Progenitor cell of endocrine pancreas (in vitro differentiated cells): ENCODE measurements around the gene NOP16. TPM values are rescaled to one million over a fixed set of nuclear protein-coding genes. Genes with fewer than 3 reads are reported as not detected.

ENCODE experiments used
- DNase-seq: peaks from one replicate; pipeline ENCODE4 v3.0.0; 2021; ENCODE audit warnings: low spot score; ENCODE audit not compliant: unreplicated experiment
- H3K27ac Mint-ChIP-seq: 2 replicates; pipeline ENCODE4 v1.8.0; 2021; ENCODE audit warnings: mild to moderate bottlenecking, moderate library complexity, mixed read lengths
- H3K27me3 Mint-ChIP-seq: 2 replicates; pipeline ENCODE4 v1.8.0; 2021; ENCODE audit warnings: mixed read lengths
- H3K36me3 Mint-ChIP-seq: 2 replicates; pipeline ENCODE4 v1.8.0; 2022; ENCODE audit warnings: mixed read lengths; ENCODE audit not compliant: insufficient read depth
- H3K4me1 Mint-ChIP-seq: 2 replicates; pipeline ENCODE4 v1.8.0; 2021; ENCODE audit warnings: low read depth, mixed read lengths
- H3K4me3 Mint-ChIP-seq: 2 replicates; pipeline ENCODE4 v1.8.0; 2021; ENCODE audit warnings: low read depth, mild to moderate bottlenecking, moderate library complexity, mixed read lengths
- H3K9me3 Mint-ChIP-seq: 2 replicates; pipeline ENCODE4 v1.8.0; 2021; ENCODE audit warnings: low read depth, mixed read lengths
- CTCF ChIP-seq: fragments of 200-600 bp; sonication (generic); IDR thresholded peaks from one replicate; pipeline ENCODE4 v1.5.0; 2021; ENCODE audit warnings: antibody characterized with exemption, mild to moderate bottlenecking; ENCODE audit not compliant: unreplicated experiment
- total RNA-seq: library from RNA; stranded (reverse); gene quantifications from 2 replicates; pipeline ENCODE4 v1.2.1, GENCODE V29; 2021

Gene NOP16
- total RNA-seq, 1 donor from 2014 or later, result 21.9 TPM

GRCh38 chr5:176414704-176415103 lies 26.3 kb upstream of the NOP16 start:
- peaks cover 2% of the 10 kb centered on the region for H3K36me3 Mint-ChIP-seq
- no peaks in the 10 kb centered on the region for H3K9me3 Mint-ChIP-seq
- DNase-seq, result no peak
- TF ChIP-seq CTCF, result no peak
- peak overlapping the region; percentile 72 for H3K4me3 Mint-ChIP-seq
- H3K27ac Mint-ChIP-seq, result no peak overlapping the region
- H3K27me3 Mint-ChIP-seq, result no peaks in the 10 kb centered on the region
- no peaks in the 10 kb centered on the region for H3K4me1 Mint-ChIP-seq

GRCh38 chr5:176413709-176414191 lies 25.4 kb upstream of the NOP16 start:
- Mint-ChIP-seq H3K36me3 (peaks cover 2% of the 10 kb centered on the region), H3K27ac (peak overlapping the region; percentile 52), H3K27me3 (no peaks in the 10 kb centered on the region), H3K4me1 (no peaks in the 10 kb centered on the region), H3K4me3 (no peak overlapping the region), H3K9me3 (no peaks in the 10 kb centered on the region)
- TF ChIP-seq CTCF, result no peak
- no peak for DNase-seq

GRCh38 chr5:176413255-176413565 lies 24.8 kb upstream of the NOP16 start:
- no peak overlapping the region for H3K4me3 Mint-ChIP-seq
- no peak for DNase-seq
- peaks cover 2% of the 10 kb centered on the region for H3K36me3 Mint-ChIP-seq
- H3K9me3 Mint-ChIP-seq, result no peaks in the 10 kb centered on the region
- no peaks in the 10 kb centered on the region for H3K27me3 Mint-ChIP-seq
- no peak for TF ChIP-seq CTCF
- H3K27ac Mint-ChIP-seq, result no peak overlapping the region
- H3K4me1 Mint-ChIP-seq, result no peaks in the 10 kb centered on the region

- Mint-ChIP-seq H3K9me3 (no peaks in the 10 kb centered on the region), H3K27ac (peak overlapping the region; percentile 71), H3K4me3 (no peak overlapping the region), H3K27me3 (no peaks in the 10 kb centered on the region), H3K4me1 (no peaks in the 10 kb centered on the region), H3K36me3 (peaks cover 2% of the 10 kb centered on the region)
- no peak for DNase-seq
- no peak for TF ChIP-seq CTCF
These were observed 24.3 kb upstream of the NOP16 start for GRCh38 chr5:176412517-176413254.

- Mint-ChIP-seq H3K27me3 (no peaks in the 10 kb centered on the region), H3K9me3 (no peaks in the 10 kb centered on the region), H3K4me3 (no peak overlapping the region), H3K27ac (no peak overlapping the region), H3K36me3 (peaks cover 2% of the 10 kb centered on the region), H3K4me1 (peaks cover under 1% of the 10 kb centered on the region)
- no peak for DNase-seq
- peak; percentile 6 for TF ChIP-seq CTCF
These were observed 22.2 kb upstream of the NOP16 start for GRCh38 chr5:176410486-176411180.
